ENCODE measurements around the gene SOX8.

GRCh38 chr16:974001-974601 is 7.5 kb upstream of the SOX8 start:
- TF ChIP-seq, protein P1, sequence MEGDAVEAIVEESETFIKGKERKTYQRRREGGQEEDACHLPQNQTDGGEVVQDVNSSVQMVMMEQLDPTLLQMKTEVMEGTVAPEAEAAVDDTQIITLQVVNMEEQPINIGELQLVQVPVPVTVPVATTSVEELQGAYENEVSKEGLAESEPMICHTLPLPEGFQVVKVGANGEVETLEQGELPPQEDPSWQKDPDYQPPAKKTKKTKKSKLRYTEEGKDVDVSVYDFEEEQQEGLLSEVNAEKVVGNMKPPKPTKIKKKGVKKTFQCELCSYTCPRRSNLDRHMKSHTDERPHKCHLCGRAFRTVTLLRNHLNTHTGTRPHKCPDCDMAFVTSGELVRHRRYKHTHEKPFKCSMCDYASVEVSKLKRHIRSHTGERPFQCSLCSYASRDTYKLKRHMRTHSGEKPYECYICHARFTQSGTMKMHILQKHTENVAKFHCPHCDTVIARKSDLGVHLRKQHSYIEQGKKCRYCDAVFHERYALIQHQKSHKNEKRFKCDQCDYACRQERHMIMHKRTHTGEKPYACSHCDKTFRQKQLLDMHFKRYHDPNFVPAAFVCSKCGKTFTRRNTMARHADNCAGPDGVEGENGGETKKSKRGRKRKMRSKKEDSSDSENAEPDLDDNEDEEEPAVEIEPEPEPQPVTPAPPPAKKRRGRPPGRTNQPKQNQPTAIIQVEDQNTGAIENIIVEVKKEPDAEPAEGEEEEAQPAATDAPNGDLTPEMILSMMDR (IDR thresholded peaks at IDR 0.05), result no peak
- TF ChIP-seq POLR2A (IDR thresholded peaks at IDR 0.05), result no peak
- TF ChIP-seq POLR2AphosphoS5 (IDR thresholded peaks at IDR 0.05; ENCODE audit: insufficient read depth in 1 of 2, low read depth in 1 of 2), result no peak
